Endodermal cell (in vitro differentiated cells): Measurements from ENCODE around the gene TICAM2. TPM values are rescaled to one million over a fixed set of nuclear protein-coding genes. Genes with fewer than 3 reads are reported as not detected.

Experiments used
- DNase-seq: peaks from one replicate; pipeline ENCODE4 v3.0.0-alpha.2; 2017
- H3K27ac ChIP-seq: 2 replicates; pipeline ENCODE4 v1.5.1; 2013; ENCODE audit warnings: mild to moderate bottlenecking, low read depth, low read length, moderate library complexity
- H3K27me3 ChIP-seq: 2 replicates; pipeline ENCODE4 v1.6.1; 2013; ENCODE audit warnings: mild to moderate bottlenecking, low read length, moderate library complexity; ENCODE audit not compliant: insufficient read depth, control insufficient read depth, poor library complexity, severe bottlenecking
- H3K36me3 ChIP-seq: 2 replicates; pipeline ENCODE4 v1.7.0; 2013; ENCODE audit warnings: mild to moderate bottlenecking, low read length, moderate library complexity; ENCODE audit not compliant: control insufficient read depth, insufficient read depth
- H3K4me1 ChIP-seq: one replicate; pipeline ENCODE4 v1.7.0; 2013; ENCODE audit warnings: low read length; ENCODE audit not compliant: control insufficient read depth, insufficient read depth
- H3K4me3 ChIP-seq: 2 replicates; pipeline ENCODE4 v1.5.1; 2013; ENCODE audit warnings: mild to moderate bottlenecking, low read length, moderate library complexity
- H3K9ac ChIP-seq: 2 replicates; pipeline ENCODE4 v1.6.1; 2013; ENCODE audit warnings: mild to moderate bottlenecking, low read length, moderate library complexity; ENCODE audit not compliant: poor library complexity, severe bottlenecking; ENCODE audit errors: extremely low read depth
- H3K9me3 ChIP-seq: 2 replicates; pipeline ENCODE4 v1.6.1; 2013; ENCODE audit warnings: mild to moderate bottlenecking, low read length, moderate library complexity; ENCODE audit not compliant: control insufficient read depth
- H3K27ac Mint-ChIP-seq: 2 replicates; pipeline ENCODE4 v1.8.0; 2020; ENCODE audit warnings: mixed read lengths
- H3K27me3 Mint-ChIP-seq: 2 replicates; pipeline ENCODE4 v1.8.0; 2021; ENCODE audit warnings: mild to moderate bottlenecking, mixed read lengths; ENCODE audit not compliant: insufficient read depth
- H3K36me3 Mint-ChIP-seq: 2 replicates; pipeline ENCODE4 v1.8.0; 2020; ENCODE audit warnings: low read depth, mixed read lengths
- H3K4me1 Mint-ChIP-seq: 2 replicates; pipeline ENCODE4 v1.8.0; 2020; ENCODE audit warnings: mixed read lengths
- H3K4me3 Mint-ChIP-seq: 2 replicates; pipeline ENCODE4 v1.8.0; 2020; ENCODE audit warnings: mild to moderate bottlenecking, moderate library complexity, mixed read lengths
- H3K9me3 Mint-ChIP-seq: 2 replicates; pipeline ENCODE4 v1.8.0; 2020; ENCODE audit warnings: mild to moderate bottlenecking, mixed read lengths
- CTCF ChIP-seq: fragments of 200-600 bp; sonication (generic); conservative IDR thresholded peaks from 2 replicates; pipeline ENCODE4 v1.5.0; 2021; ENCODE audit warnings: antibody characterized with exemption, mild to moderate bottlenecking
- WGBS, 2 experiments: methylation state at CpG; one replicate each; pipeline versions ENCODE4 v1.1.5 to v1.1.7; 2013; ENCODE audit warnings: missing lambda C conversion rate in 2 of 2, mixed read lengths in 1 of 2; ENCODE audit not compliant: insufficient coverage in 1 of 2, insufficient read length in 1 of 2; 5-methylcytosine and 5-hydroxymethylcytosine counted together
- total RNA-seq, 2 donors: library from RNA; stranded (reverse); fragmentation: NEBNext Ultra II Directional in 1 of 2; extraction: Animal tissue kit (Norgen Biotek cat#: 25700) in 1 of 2; gene quantifications; 2 replicates in 1 of 2; 3 replicates in 1 of 2; pipeline ENCODE4 v1.2.1, GENCODE V29; 2021

The TICAM2 gene
- total RNA-seq, 2 donors from 2014 or later, result 0.84 to 1.5 TPM

- no peaks in the 10 kb centered on the region for H3K9me3 ChIP-seq
- WGBS, 2 experiments, result 95 to 100% methylated on average over 1 to 2 of the region's 2 CpGs
- no peak overlapping the region for H3K27ac Mint-ChIP-seq
- H3K9me3 Mint-ChIP-seq, result no peaks in the 10 kb centered on the region
- H3K4me1 Mint-ChIP-seq, result peaks cover 3% of the 10 kb centered on the region
- no peak for TF ChIP-seq CTCF
- H3K27ac ChIP-seq, result no peak overlapping the region
- H3K4me3 Mint-ChIP-seq, result no peak overlapping the region
- no peaks in the 10 kb centered on the region for H3K27me3 ChIP-seq
- no peak for DNase-seq
- no peak overlapping the region for H3K4me3 ChIP-seq
- H3K4me1 ChIP-seq, result peaks cover 2% of the 10 kb centered on the region
- H3K9ac ChIP-seq, result no peak overlapping the region
- H3K36me3 Mint-ChIP-seq, result no peaks in the 10 kb centered on the region
- no peaks in the 10 kb centered on the region for H3K36me3 ChIP-seq
- H3K27me3 Mint-ChIP-seq, result no peaks in the 10 kb centered on the region
Measured at GRCh38 chr5:115644046-115644445, 41.8 kb upstream of the TICAM2 start.

GRCh38 chr5:115641948-115642347 lies 39.7 kb upstream of the TICAM2 start:
- Mint-ChIP-seq H3K4me1 (peaks cover 3% of the 10 kb centered on the region), H3K27ac (no peak overlapping the region), H3K36me3 (no peaks in the 10 kb centered on the region), H3K9me3 (no peaks in the 10 kb centered on the region), H3K27me3 (no peaks in the 10 kb centered on the region), H3K4me3 (no peak overlapping the region)
- TF ChIP-seq CTCF, result no peak
- H3K4me1 ChIP-seq, result peaks cover 2% of the 10 kb centered on the region
- WGBS, 2 experiments, result 100% methylated on average over 1 of the region's 1 CpG; no CpG with 5 or more reads in 1 of the 2 experiments
- no peaks in the 10 kb centered on the region for H3K27me3 ChIP-seq
- H3K9me3 ChIP-seq, result no peaks in the 10 kb centered on the region
- no peak for DNase-seq
- H3K9ac ChIP-seq, result no peak overlapping the region
- H3K4me3 ChIP-seq, result no peak overlapping the region
- no peaks in the 10 kb centered on the region for H3K36me3 ChIP-seq
- no peak overlapping the region for H3K27ac ChIP-seq

- Histone ChIP-seq H3K36me3 (no peaks in the 10 kb centered on the region), H3K27ac (no peak overlapping the region), H3K9me3 (no peaks in the 10 kb centered on the region), H3K4me3 (no peak overlapping the region), H3K27me3 (no peaks in the 10 kb centered on the region), H3K4me1 (no peaks in the 10 kb centered on the region), H3K9ac (no peak overlapping the region)
- Mint-ChIP-seq H3K4me3 (no peak overlapping the region), H3K36me3 (no peaks in the 10 kb centered on the region), H3K27me3 (no peaks in the 10 kb centered on the region), H3K4me1 (peaks cover 14% of the 10 kb centered on the region), H3K27ac (no peak overlapping the region), H3K9me3 (no peaks in the 10 kb centered on the region)
- 93 to 100% methylated on average over 1 to 2 of the region's 2 CpGs for WGBS, 2 experiments
- no peak for DNase-seq
- no peak for TF ChIP-seq CTCF
Measured at GRCh38 chr5:115640274-115640673, 38.0 kb upstream of the TICAM2 start.
